Mucosa of descending colon (tissue), 3 donors: ENCODE measurements around the gene UNC93A. TPM values are rescaled to one million over a fixed set of nuclear protein-coding genes. Genes with fewer than 3 reads are reported as not detected.

Experiments
- ATAC-seq: fragments of 200-7000 bp; cut with Tn5 transposase; one replicate; pipeline ENCODE4 v1.9.1; 2020; ENCODE audit warnings: mild to moderate bottlenecking, moderate library complexity
- DNase-seq, 3 donors: peaks; one replicate each; pipeline ENCODE4 v3.0.0-alpha.2; 2020
- H3K36me3 ChIP-seq: fragments of 200-600 bp; one replicate; pipeline ENCODE4 v1.8.0; 2021; ENCODE audit warnings: low read depth, mild to moderate bottlenecking
- H3K4me1 ChIP-seq: fragments of 200-600 bp; one replicate; pipeline ENCODE4 v1.8.0; 2021; ENCODE audit warnings: low read depth, mild to moderate bottlenecking
- H3K4me3 ChIP-seq: fragments of 200-600 bp; one replicate; pipeline ENCODE4 v1.8.0; 2021; ENCODE audit warnings: mild to moderate bottlenecking
- H3K9me3 ChIP-seq: fragments of 200-600 bp; one replicate; pipeline ENCODE4 v1.8.0; 2021; ENCODE audit warnings: mild to moderate bottlenecking
- intact Hi-C, 2 donors: fragments of 100-400 bp; cut with DNase I in 1 of 2; cut with micrococcal nuclease in 1 of 2; formaldehyde crosslinking; loops; one replicate each; pipeline versions ENCODE4 v1.11.0 to v1.11.1; 2022; cut with DNase I, micrococcal nuclease
- total RNA-seq, 3 donors: library from RNA; stranded (reverse); fragmentation: NEBNext Ultra II Directional in 2 of 3; extraction: Animal tissue kit (Norgen Biotek cat#: 25700) in 2 of 3; gene quantifications; one replicate each; pipeline versions ENCODE4 v1.2.1 to v1.2.4, GENCODE V29; 2021 to 2023
- TF ChIP-seq, protein P1 (sequence below): fragments of 200-600 bp; IDR thresholded peaks from one replicate; pipeline ENCODE4 v1.8.0; 2022; ENCODE audit warnings: antibody characterized with exemption, mild to moderate bottlenecking
- donor health status: DM: no; HTN: no; CAD: no; lungs with moderate emphysema.
- donor health status: DM: no; HTN: no; CAD: no.
- donor health status: DM: no; HTN: yes; CAD: no.

Gene UNC93A
- total RNA-seq, 3 donors from 2014 or later: 2.1 TPM; not detected in 2

GRCh38 chr6:167293590-167294091 lies 2.5 kb downstream of the UNC93A start:
- Histone ChIP-seq H3K4me1 (no peaks in the 10 kb centered on the region), H3K9me3 (no peaks in the 10 kb centered on the region), H3K36me3 (no peaks in the 10 kb centered on the region), H3K4me3 (no peak overlapping the region)
- ATAC-seq (no peak), DNase-seq (no peak)
- intact Hi-C loops: no loop called here
- TF ChIP-seq, protein P1, sequence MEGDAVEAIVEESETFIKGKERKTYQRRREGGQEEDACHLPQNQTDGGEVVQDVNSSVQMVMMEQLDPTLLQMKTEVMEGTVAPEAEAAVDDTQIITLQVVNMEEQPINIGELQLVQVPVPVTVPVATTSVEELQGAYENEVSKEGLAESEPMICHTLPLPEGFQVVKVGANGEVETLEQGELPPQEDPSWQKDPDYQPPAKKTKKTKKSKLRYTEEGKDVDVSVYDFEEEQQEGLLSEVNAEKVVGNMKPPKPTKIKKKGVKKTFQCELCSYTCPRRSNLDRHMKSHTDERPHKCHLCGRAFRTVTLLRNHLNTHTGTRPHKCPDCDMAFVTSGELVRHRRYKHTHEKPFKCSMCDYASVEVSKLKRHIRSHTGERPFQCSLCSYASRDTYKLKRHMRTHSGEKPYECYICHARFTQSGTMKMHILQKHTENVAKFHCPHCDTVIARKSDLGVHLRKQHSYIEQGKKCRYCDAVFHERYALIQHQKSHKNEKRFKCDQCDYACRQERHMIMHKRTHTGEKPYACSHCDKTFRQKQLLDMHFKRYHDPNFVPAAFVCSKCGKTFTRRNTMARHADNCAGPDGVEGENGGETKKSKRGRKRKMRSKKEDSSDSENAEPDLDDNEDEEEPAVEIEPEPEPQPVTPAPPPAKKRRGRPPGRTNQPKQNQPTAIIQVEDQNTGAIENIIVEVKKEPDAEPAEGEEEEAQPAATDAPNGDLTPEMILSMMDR: no peak

DNA sequence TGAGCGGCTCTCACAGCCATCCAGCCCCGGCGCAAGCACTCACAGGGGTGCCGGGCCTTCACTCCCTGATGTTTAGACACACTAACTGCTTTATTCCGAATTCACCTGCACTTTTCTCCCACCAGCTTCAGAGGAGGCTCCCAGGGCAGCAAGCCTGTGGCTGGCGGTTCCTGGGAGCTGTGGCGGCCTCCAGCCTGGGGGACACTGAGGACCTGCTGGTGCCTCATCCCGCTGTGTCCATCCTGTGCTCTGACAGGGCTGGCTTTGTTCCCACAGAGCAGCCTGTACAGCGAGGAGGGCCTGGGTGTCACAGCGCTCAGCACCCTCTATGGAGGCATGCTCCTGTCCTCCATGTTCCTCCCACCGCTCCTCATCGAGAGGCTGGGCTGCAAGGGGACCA lies 3.1 kb downstream of the UNC93A start:
- DNase-seq: no peak
- intact Hi-C loops: no loop called here
- no peak for ATAC-seq
- no peaks in the 10 kb centered on the region for H3K9me3 ChIP-seq
- H3K4me3 ChIP-seq: no peak overlapping the region
- H3K4me1 ChIP-seq: no peaks in the 10 kb centered on the region
- no peaks in the 10 kb centered on the region for H3K36me3 ChIP-seq
- TF ChIP-seq, protein P1: no peak

- intact Hi-C loops: no loop called here
- no peaks in the 10 kb centered on the region for H3K9me3 ChIP-seq
- TF ChIP-seq, protein P1: no peak
- no peaks in the 10 kb centered on the region for H3K36me3 ChIP-seq
- ATAC-seq (no peak), DNase-seq (no peak)
- no peaks in the 10 kb centered on the region for H3K4me1 ChIP-seq
- H3K4me3 ChIP-seq: no peak overlapping the region
Observed at GRCh38 chr6:167294651-167295494, 3.8 kb downstream of the UNC93A start.

- TF ChIP-seq, protein P1: no peak
- Histone ChIP-seq H3K9me3 (no peaks in the 10 kb centered on the region), H3K36me3 (no peaks in the 10 kb centered on the region), H3K4me1 (no peaks in the 10 kb centered on the region), H3K4me3 (no peak overlapping the region)
- ATAC-seq (no peak), DNase-seq (no peak)
- intact Hi-C loops: no loop called here
Observed at GRCh38 chr6:167295495-167296292, 4.6 kb downstream of the UNC93A start.

- H3K36me3 ChIP-seq: no peaks in the 10 kb centered on the region
- H3K9me3 ChIP-seq: no peaks in the 10 kb centered on the region
- no peak overlapping the region for H3K4me3 ChIP-seq
- TF ChIP-seq, protein P1: no peak
- no peak for ATAC-seq
- H3K4me1 ChIP-seq: no peaks in the 10 kb centered on the region
- intact Hi-C loops: no loop called here
- DNase-seq: no peak
Observed at GRCh38 chr6:167296293-167296690, 5.2 kb downstream of the UNC93A start.
